IMR-90 (cell line): ENCODE data around the gene EIF1AD. TPM values are rescaled to one million over a fixed set of nuclear protein-coding genes. Genes with fewer than 3 reads are reported as not detected.

Source experiments
- CHD1 ChIP-seq: IDR thresholded peaks from 2 replicates; pipeline ENCODE4 v1.6.1; 2012; ENCODE audit warnings: low read depth, low read length, improper control_type of control experiment
- FOS ChIP-seq: fragments of 150-350 bp; IDR thresholded peaks from 2 replicates; pipeline ENCODE4 v1.6.1; 2016; ENCODE audit warnings: low read depth, low read length
- MAFK ChIP-seq: IDR thresholded peaks from 2 replicates; pipeline ENCODE4 v1.6.1; 2012; ENCODE audit warnings: low read depth, low read length, improper control_type of control experiment
- NFE2L2 ChIP-seq: fragments of 150-350 bp; IDR thresholded peaks from 2 replicates; pipeline ENCODE4 v1.6.1; 2016; ENCODE audit warnings: low read depth, mild to moderate bottlenecking, low read length
- POLR2A ChIP-seq: IDR thresholded peaks from 2 replicates; pipeline ENCODE4 v1.6.1; 2012; ENCODE audit warnings: mild to moderate bottlenecking, low read depth, low read length
- RAD21 ChIP-seq: IDR thresholded peaks from 2 replicates; pipeline ENCODE4 v1.6.1; 2012; ENCODE audit warnings: low read length, improper control_type of control experiment
- RCOR1 ChIP-seq: IDR thresholded peaks from 2 replicates; pipeline ENCODE4 v1.6.1; 2012; ENCODE audit warnings: mild to moderate bottlenecking, low read length, improper control_type of control experiment; ENCODE audit not compliant: insufficient replicate concordance
- polyA plus RNA-seq, 3 experiments: library from polyadenylated mRNA; depleted of rRNA; stranded (reverse); fragments of >200 nt; gene quantifications; 2 replicates each; pipeline ENCODE4 v1.2.3, GENCODE V29; 2012; ENCODE audit warnings: low replicate concordance in 1 of 3
- total RNA-seq: library from RNA; depleted of rRNA; stranded (reverse); fragments of >200 nt; gene quantifications from 2 replicates; pipeline ENCODE4 v1.2.3, GENCODE V29; 2012

EIF1AD gene
- total and polyA plus RNA-seq, 2 of the 4 experiments (the other 2 are of a cell fraction) = 32.5 to 62.6 TPM

GRCh38 chr11:66001942-66002647, at the start of gene EIF1AD, which contains the start of gene BANF1 (continued):
- TF ChIP-seq MAFK = no peak
- TF ChIP-seq POLR2A = peak; percentile 79
- no peak for TF ChIP-seq NFE2L2
- no peak for TF ChIP-seq RCOR1
- no peak; the same call in 1 of the 2 replicates for TF ChIP-seq FOS
- TF ChIP-seq RAD21 = no peak; the same call in 1 of the 2 replicates
- peak; percentile 31; the same call in 1 of the 2 replicates for TF ChIP-seq CHD1
